Posterior cingulate gyrus (tissue), 11 donors: Measurements from ENCODE around the gene ZNF234.
"Not testable (repeated sequence)": the region's sequence is repeated elsewhere in the genome, so short reads cannot be mapped to it uniquely, and the experiment has no call there.

Experiments used
- DNase-seq, 10 donors: peaks; one replicate each; pipeline versions ENCODE4 v3.0.0 to v3.0.0-alpha.2; 2020 to 2021; ENCODE audit warnings: mixed read lengths in 3 of 10
- intact Hi-C: fragments of 100-400 bp; cut with DNase I; formaldehyde crosslinking; loops from one replicate; pipeline ENCODE4 v1.15.1; 2023

The ZNF234 gene

GRCh38 chr19:44170660-44171059, 29.3 kb downstream of the ZNF234 start:
- DNase-seq, intact Hi-C loops: not testable (repeated sequence)

GRCh38 chr19:44176590-44176989, 35.2 kb downstream of the ZNF234 start:
- intact Hi-C loops = no loop called here
- no peak for DNase-seq

- intact Hi-C loops = no loop called here
- no peak for DNase-seq
These were observed 39.6 kb downstream of the ZNF234 start for GRCh38 chr19:44180968-44181367.

- intact Hi-C loops = no loop called here
These were observed 40.8 kb downstream of the ZNF234 start for GRCh38 chr19:44182145-44182544.

GRCh38 chr19:44190020-44190419, 48.7 kb downstream of the ZNF234 start:
- DNase-seq = no peak
- intact Hi-C loops = no loop called here

More at GRCh38 chr19:44182145-44182544, 40.8 kb downstream of the ZNF234 start:
- DNase-seq = no peak

GRCh38 chr19:44192127-44192526, 50.8 kb downstream of the ZNF234 start:
- no peak for DNase-seq
- intact Hi-C loops = no loop called here

GRCh38 chr19:44196772-44197171, 55.4 kb downstream of the ZNF234 start:
- DNase-seq = no peak
- intact Hi-C loops = no loop called here

GRCh38 chr19:44202470-44202869, 61.1 kb downstream of the ZNF234 start:
- intact Hi-C loops = no loop called here
- no peak for DNase-seq

GRCh38 chr19:44202974-44203373, 61.6 kb downstream of the ZNF234 start:
- intact Hi-C loops = no loop called here

GRCh38 chr19:44203877-44204276, 62.5 kb downstream of the ZNF234 start:
- DNase-seq = peak in 1 of 10 donors; percentile 64
- intact Hi-C loops = not testable (repeated sequence)

More at GRCh38 chr19:44202974-44203373, 61.6 kb downstream of the ZNF234 start:
- no peak for DNase-seq

- intact Hi-C loops = loop anchor here (5.0 kb wide), 1 partner anchor 92 kb away; the partner anchor contains the start of gene ZNF225
- no peak for DNase-seq
These were observed 63.4 kb downstream of the ZNF234 start for GRCh38 chr19:44204772-44205171.

- DNase-seq = peak; percentile 78 to 98 (median 87)
- intact Hi-C loops = loop anchor here (2.0 to 5.0 kb wide), 2 partner anchors 42 to 95 kb away; partner anchors contain the start of genes ZNF225 and ZNF226
These were observed 65.9 kb downstream of the ZNF234 start for GRCh38 chr19:44207126-44207803.
